KOPT-K1 (cell line): Measurements from ENCODE around the gene C1RL.

Experiments used
- H3K27ac ChIP-seq: fragments of 200-600 bp; sonication (generic); 2 replicates; pipeline ENCODE4 v1.5.1; 2016; ENCODE audit warnings: antibody characterized with exemption, mild to moderate bottlenecking, low read depth, low read length; ENCODE audit not compliant: poor library complexity, severe bottlenecking
- H3K36me3 ChIP-seq: fragments of 200-600 bp; sonication (generic); 2 replicates; pipeline ENCODE4 v1.5.1; 2017; ENCODE audit warnings: antibody characterized with exemption, mild to moderate bottlenecking, low read length, moderate library complexity; ENCODE audit not compliant: insufficient read depth
- H3K9me3 ChIP-seq: fragments of 200-600 bp; sonication (generic); 2 replicates; pipeline ENCODE4 v1.5.1; 2017; ENCODE audit warnings: antibody characterized with exemption, low read length, mild to moderate bottlenecking; ENCODE audit not compliant: insufficient read depth, poor library complexity, severe bottlenecking

The C1RL gene

DNA sequence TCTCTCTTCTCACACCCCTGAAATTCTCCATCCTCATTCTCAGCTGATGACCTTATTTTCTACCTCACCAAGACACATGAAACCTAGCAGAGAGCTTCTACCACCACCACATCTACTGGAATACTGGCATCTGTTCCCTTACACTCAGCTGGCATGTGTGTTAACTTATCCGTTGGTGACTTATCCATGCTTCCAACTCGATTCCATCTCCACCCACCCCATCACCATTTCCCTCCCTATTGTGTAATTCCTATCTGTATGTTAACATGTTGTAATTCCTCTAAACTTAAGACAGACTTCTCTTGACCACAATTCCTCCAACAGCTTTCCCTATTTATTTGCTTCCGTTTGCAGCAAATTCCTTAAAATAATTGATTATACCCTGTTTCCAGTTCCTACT is 33.1 kb downstream of the C1RL start:
- H3K36me3 ChIP-seq = no peaks in the 10 kb centered on the region
- no peak overlapping the region for H3K27ac ChIP-seq
- no peaks in the 10 kb centered on the region for H3K9me3 ChIP-seq

DNA sequence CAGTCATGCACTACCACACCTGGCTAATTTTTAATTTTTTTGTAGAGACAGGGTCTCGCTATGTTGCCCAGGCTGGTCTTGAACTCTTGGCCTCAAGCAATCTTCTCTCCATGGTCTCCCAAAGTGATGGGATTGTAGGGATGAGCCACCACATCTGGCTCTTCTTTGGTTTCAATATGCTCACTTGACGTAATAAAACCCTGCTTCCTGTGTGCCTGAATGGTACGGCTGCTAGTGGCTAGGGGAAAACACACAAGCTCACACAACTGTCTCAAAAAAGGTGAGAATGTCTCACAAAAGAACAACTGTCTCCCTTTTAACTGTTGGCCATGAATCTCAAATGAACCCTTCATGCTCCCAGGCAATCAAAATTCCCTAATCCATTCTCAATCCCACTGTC is 33.5 kb downstream of the C1RL start:
- H3K27ac ChIP-seq = no peak overlapping the region

GRCh38 chr12:7073946-7074345 is 35.1 kb downstream of the C1RL start:
- no peaks in the 10 kb centered on the region for H3K36me3 ChIP-seq
- H3K27ac ChIP-seq = no peak overlapping the region
- no peaks in the 10 kb centered on the region for H3K9me3 ChIP-seq

More for the DNA sequence above, 33.5 kb downstream of the C1RL start:
- H3K36me3 ChIP-seq = no peaks in the 10 kb centered on the region
- H3K9me3 ChIP-seq = no peaks in the 10 kb centered on the region

- Histone ChIP-seq H3K27ac (no peak overlapping the region), H3K9me3 (no peaks in the 10 kb centered on the region), H3K36me3 (no peaks in the 10 kb centered on the region)
Measured at GRCh38 chr12:7072554-7072953, 36.5 kb downstream of the C1RL start.

DNA sequence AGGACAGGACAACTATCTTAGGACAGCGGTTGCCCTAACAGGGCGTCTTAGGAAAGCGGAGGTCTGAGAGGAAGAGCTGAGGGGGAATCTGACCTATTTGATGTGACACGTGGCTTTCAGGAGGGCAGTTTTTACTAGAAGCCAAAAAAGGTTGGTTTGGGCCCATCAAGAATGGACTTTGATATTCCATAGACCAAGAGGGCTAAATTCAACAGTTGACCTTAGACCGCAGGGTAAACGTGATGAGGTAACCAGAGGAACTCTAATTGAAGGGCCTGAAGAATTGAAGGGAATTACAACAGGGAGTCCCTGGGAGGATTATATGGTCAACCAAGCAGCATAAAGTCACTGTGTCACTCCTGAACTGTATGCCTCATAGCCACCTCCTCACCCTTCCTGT is 37.0 kb downstream of the C1RL start:
- no peak overlapping the region for H3K27ac ChIP-seq
- no peaks in the 10 kb centered on the region for H3K9me3 ChIP-seq

GRCh38 chr12:7069386-7069785 is 39.6 kb downstream of the C1RL start:
- no peak overlapping the region for H3K27ac ChIP-seq
- no peaks in the 10 kb centered on the region for H3K9me3 ChIP-seq
- no peaks in the 10 kb centered on the region for H3K36me3 ChIP-seq

More for the DNA sequence above, 37.0 kb downstream of the C1RL start:
- no peaks in the 10 kb centered on the region for H3K36me3 ChIP-seq

DNA sequence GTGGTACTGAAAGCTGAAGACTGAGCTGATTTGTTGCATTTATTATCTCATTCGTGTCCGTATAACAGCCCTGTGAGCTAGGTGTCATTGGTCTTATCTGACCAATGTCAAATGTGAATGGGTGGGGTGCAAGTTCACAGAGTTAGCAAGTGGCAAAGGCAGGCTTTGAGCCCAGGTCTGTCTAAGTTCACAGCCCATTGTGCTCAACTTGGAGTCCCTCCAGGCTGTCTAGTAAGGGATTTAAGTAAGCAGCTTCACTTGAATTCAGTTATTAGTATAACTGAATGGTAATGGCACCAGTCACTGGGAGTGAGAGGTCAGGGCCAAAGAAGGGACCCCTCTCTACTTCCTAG is 40.0 kb downstream of the C1RL start:
- Histone ChIP-seq H3K27ac (no peak overlapping the region), H3K36me3 (no peaks in the 10 kb centered on the region), H3K9me3 (no peaks in the 10 kb centered on the region)

GRCh38 chr12:7068240-7068993 is 40.6 kb downstream of the C1RL start:
- Histone ChIP-seq H3K36me3 (no peaks in the 10 kb centered on the region), H3K9me3 (no peaks in the 10 kb centered on the region), H3K27ac (no peak overlapping the region)

DNA sequence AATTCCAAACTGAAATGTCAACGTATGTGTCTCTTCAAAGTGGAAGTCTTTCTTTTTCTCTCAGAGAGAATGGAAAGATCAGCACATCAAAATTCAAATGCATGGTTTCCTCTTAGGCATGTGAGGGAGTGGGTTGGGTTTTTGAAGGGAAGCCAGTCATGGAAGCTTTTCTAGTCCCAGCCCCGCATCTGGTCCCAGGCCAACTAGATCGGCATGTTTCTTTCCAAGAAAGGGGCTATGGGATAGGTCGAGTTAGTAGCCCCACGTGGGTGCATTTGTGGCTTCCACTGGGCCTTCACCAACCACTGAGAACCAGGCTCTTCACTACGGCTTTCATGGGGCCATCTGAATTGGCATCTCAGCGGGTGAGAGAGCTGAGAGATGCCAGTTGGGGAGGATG is 41.9 kb downstream of the C1RL start:
- Histone ChIP-seq H3K36me3 (no peaks in the 10 kb centered on the region), H3K9me3 (no peaks in the 10 kb centered on the region), H3K27ac (no peak overlapping the region)

GRCh38 chr12:7066596-7066995 is 42.4 kb downstream of the C1RL start:
- no peaks in the 10 kb centered on the region for H3K9me3 ChIP-seq
- no peaks in the 10 kb centered on the region for H3K36me3 ChIP-seq
- no peak overlapping the region for H3K27ac ChIP-seq

GRCh38 chr12:7065073-7065623 is 43.9 kb downstream of the C1RL start:
- Histone ChIP-seq H3K27ac (no peak overlapping the region), H3K36me3 (no peaks in the 10 kb centered on the region), H3K9me3 (no peaks in the 10 kb centered on the region)

- H3K9me3 ChIP-seq = no peaks in the 10 kb centered on the region
- H3K36me3 ChIP-seq = no peaks in the 10 kb centered on the region
- H3K27ac ChIP-seq = no peak overlapping the region
Measured at GRCh38 chr12:7064516-7064915, 44.5 kb downstream of the C1RL start.

DNA sequence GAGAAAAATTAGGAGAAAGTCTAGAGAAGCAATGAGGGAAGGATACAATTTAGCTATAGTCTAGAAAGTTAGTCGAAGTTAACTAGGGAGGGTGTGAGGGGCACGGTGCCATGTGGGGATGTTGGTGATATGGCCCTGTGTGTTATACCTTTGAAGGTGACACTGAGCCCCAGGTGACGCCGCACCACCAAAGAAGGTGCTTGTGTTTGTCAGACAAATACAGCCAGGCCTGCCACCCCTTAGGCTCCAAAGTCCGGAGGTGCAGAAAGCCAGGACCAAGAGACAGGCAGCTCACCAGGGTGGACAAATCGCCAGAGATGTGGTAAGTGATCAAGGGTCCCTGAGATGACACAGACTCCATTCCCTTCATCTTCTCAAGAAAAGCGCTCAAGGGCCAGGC is 47.4 kb downstream of the C1RL start:
- no peak overlapping the region for H3K27ac ChIP-seq
- no peaks in the 10 kb centered on the region for H3K9me3 ChIP-seq
- no peaks in the 10 kb centered on the region for H3K36me3 ChIP-seq

GRCh38 chr12:7061138-7061537 is 47.9 kb downstream of the C1RL start:
- H3K27ac ChIP-seq = no peak overlapping the region
- no peaks in the 10 kb centered on the region for H3K36me3 ChIP-seq
- H3K9me3 ChIP-seq = no peaks in the 10 kb centered on the region

GRCh38 chr12:7060353-7060954 is 48.6 kb downstream of the C1RL start, which contains the start of gene C1S:
Gene C1S, plus strand, starts transcription at chr12:7060718. Its CDS starts 1,195 bp downstream, at chr12:7061913.
- Histone ChIP-seq H3K9me3 (no peaks in the 10 kb centered on the region), H3K36me3 (no peaks in the 10 kb centered on the region), H3K27ac (no peak within 1 kb of the TSS)

- Histone ChIP-seq H3K27ac (no peak overlapping the region), H3K9me3 (no peaks in the 10 kb centered on the region), H3K36me3 (no peaks in the 10 kb centered on the region)
Measured at GRCh38 chr12:7059780-7060179, 49.2 kb downstream of the C1RL start.
